Kidney (tissue), 14 donors: ENCODE results near the gene ANKRD30A. TPM values are rescaled to one million over a fixed set of nuclear protein-coding genes. Genes with fewer than 3 reads are reported as not detected.
"Not testable (repeated sequence)": the region's sequence is repeated elsewhere in the genome, so short reads cannot be mapped to it uniquely, and the experiment has no call there.

Experiments
- DNase-seq, 5 donors: peaks; one replicate each; pipeline ENCODE4 v3.0.0-alpha.2; 2013 to 2020
- FAIRE-seq: peaks from 2 replicates; lab custom pipeline; 2012; peaks lifted over from hg19 to GRCh38; lab: Jason Lieb, UNC
- H3K27ac ChIP-seq, 2 donors: one replicate each; pipeline ENCODE4 v1.7.0; 2013; ENCODE audit warnings: low read depth in 2 of 2, low read length in 2 of 2, inconsistent platforms in 1 of 2
- H3K27me3 ChIP-seq: one replicate; pipeline ENCODE4 v1.7.1; 2013; ENCODE audit warnings: low read length, inconsistent platforms; ENCODE audit not compliant: control insufficient read depth, insufficient read depth
- H3K36me3 ChIP-seq, 3 donors: one replicate each; pipeline versions ENCODE4 v1.7.0 to v1.7.1; 2013; ENCODE audit warnings: low read length in 3 of 3, control low read depth in 1 of 3, inconsistent platforms in 1 of 3; ENCODE audit not compliant: insufficient read depth in 3 of 3, control insufficient read depth in 2 of 3
- H3K4me1 ChIP-seq, 3 donors: one replicate each; pipeline versions ENCODE4 v1.7.0 to v1.7.1; 2013; ENCODE audit warnings: low read length in 3 of 3, inconsistent platforms in 1 of 3, low read depth in 1 of 3; ENCODE audit not compliant: control insufficient read depth in 2 of 3, insufficient read depth in 2 of 3
- H3K4me3 ChIP-seq, 3 donors: one replicate each; pipeline versions ENCODE4 v1.7.0 to v1.8.1; 2013; ENCODE audit warnings: low read length in 3 of 3, control low read depth in 1 of 3, inconsistent platforms in 1 of 3
- H3K9ac ChIP-seq, 3 donors: one replicate each; pipeline versions ENCODE4 v1.7.0 to v1.7.1; 2013; ENCODE audit warnings: low read length in 3 of 3, control low read depth in 1 of 3, inconsistent platforms in 1 of 3
- H3K9me3 ChIP-seq, 3 donors: one replicate each; pipeline versions ENCODE4 v1.7.0 to v1.7.1; 2013; ENCODE audit warnings: low read length in 3 of 3, control low read depth in 1 of 3, inconsistent platforms in 1 of 3; ENCODE audit not compliant: control insufficient read depth in 2 of 3, insufficient read depth in 1 of 3
- intact Hi-C: fragments of 100-400 bp; cut with DNase I; formaldehyde crosslinking; loops from one replicate; pipeline ENCODE4 v1.11.1; 2022
- polyA plus RNA-seq: library from polyadenylated mRNA; stranded (reverse); fragments of 350-450 nt; fragmentation: Illumina TruSeq; extraction: RNeasy Lipid Tissue Mini Kit (QIAGEN cat#74804); gene quantifications from one replicate; pipeline ENCODE4 v1.2.3, GENCODE V29; 2014; ENCODE audit warnings: low read depth, low replicate concordance; ENCODE audit not compliant: insufficient read depth
- total RNA-seq: library from RNA; stranded (reverse); fragmentation: NEBNext Ultra II Directional; extraction: Animal tissue kit (Norgen Biotek cat#: 25700); gene quantifications from one replicate; pipeline ENCODE4 v1.2.1, GENCODE V29; 2021
- TF ChIP-seq, protein P1 (sequence below): IDR thresholded peaks from 3 replicates; pipeline ENCODE4 v1.5.1; 2012; ENCODE audit warnings: mild to moderate bottlenecking, moderate library complexity, borderline replicate concordance; ENCODE audit not compliant: insufficient read depth; ENCODE audit errors: extremely low read depth
- donor health status: control.
- donor health status: control.
- donor health status: control.
- donor health status: control.
- donor health status: control.
- donor health status: DM: yes; HTN: yes; CAD: no.
- donor health status: Normal renal cell carcinoma (clear cell type).

Gene ANKRD30A
- total and polyA plus RNA-seq, 2 donors from 2014 or later: not detected

DNA sequence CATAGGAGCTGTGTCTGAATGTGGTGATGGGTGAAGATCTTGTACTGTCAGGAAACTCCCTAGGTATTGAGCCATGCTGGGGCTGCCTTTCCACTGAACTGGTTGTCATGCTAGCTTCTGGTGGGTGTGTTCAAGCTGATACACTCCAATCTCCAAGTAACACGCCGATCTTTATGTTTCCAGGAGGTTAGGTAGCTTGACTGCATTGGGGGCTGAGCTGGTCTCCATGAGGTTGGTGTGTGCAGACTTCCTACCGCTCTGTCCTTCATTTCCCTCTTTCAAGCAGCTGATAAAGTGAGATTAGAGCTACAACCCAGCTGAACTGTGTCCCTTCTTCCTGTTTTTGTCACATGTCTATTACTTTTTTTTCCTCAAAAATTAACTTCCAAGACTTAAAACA is 265.5 kb downstream of the ANKRD30A start:
- FAIRE-seq (no peak), DNase-seq (no peak)
- Histone ChIP-seq H3K27ac (no peak overlapping the region), H3K9me3 (no peaks in the 10 kb centered on the region), H3K27me3 (no peaks in the 10 kb centered on the region), H3K36me3 (no peaks in the 10 kb centered on the region), H3K9ac (no peak overlapping the region), H3K4me1 (no peaks in the 10 kb centered on the region), H3K4me3 (no peak overlapping the region)
- intact Hi-C loops: no loop called here
- TF ChIP-seq, protein P1, sequence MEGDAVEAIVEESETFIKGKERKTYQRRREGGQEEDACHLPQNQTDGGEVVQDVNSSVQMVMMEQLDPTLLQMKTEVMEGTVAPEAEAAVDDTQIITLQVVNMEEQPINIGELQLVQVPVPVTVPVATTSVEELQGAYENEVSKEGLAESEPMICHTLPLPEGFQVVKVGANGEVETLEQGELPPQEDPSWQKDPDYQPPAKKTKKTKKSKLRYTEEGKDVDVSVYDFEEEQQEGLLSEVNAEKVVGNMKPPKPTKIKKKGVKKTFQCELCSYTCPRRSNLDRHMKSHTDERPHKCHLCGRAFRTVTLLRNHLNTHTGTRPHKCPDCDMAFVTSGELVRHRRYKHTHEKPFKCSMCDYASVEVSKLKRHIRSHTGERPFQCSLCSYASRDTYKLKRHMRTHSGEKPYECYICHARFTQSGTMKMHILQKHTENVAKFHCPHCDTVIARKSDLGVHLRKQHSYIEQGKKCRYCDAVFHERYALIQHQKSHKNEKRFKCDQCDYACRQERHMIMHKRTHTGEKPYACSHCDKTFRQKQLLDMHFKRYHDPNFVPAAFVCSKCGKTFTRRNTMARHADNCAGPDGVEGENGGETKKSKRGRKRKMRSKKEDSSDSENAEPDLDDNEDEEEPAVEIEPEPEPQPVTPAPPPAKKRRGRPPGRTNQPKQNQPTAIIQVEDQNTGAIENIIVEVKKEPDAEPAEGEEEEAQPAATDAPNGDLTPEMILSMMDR: no peak

DNA sequence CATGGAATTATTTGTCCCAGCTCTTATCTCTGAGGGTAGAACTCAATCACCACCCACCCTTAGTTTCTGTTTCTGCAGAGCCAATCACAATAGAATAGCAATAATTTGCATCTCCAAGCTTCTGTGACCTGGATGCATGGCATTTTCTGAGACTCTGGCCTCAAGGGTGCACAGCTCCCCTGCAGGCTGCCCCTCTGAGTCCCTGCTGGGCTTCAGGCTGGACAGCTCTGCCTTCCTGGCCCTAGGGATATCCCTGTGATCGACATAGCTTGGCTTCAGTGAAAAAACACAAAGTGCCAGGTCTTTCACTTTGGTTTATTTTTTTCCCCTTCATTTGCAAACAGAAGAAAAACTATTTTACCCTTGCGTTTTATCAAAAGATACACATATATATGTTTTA is 275.4 kb downstream of the ANKRD30A start:
- H3K9me3 ChIP-seq, H3K4me1 ChIP-seq, H3K9ac ChIP-seq, H3K27ac ChIP-seq, DNase-seq, H3K27me3 ChIP-seq, FAIRE-seq, H3K36me3 ChIP-seq, intact Hi-C loops, H3K4me3 ChIP-seq: not testable (repeated sequence)

DNA sequence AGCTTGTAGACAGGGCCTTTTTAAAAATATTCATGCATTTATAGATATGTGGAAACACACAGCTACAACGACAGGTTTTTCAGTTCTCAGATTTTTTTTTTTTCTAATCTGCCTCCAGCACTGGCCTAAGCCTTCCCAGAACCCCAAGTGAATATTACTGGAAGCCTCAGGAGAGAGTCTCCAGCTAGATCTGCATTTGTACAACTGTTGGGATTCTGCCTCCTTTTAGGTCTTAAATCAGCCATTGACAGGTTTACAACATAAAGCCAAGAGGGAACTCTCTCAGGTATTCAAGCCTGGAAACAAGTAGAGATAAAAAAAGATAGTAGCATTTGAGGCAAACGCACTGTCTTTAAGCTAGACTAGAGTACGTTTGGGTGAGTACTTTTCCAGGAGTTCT is 275.8 kb downstream of the ANKRD30A start:
- Histone ChIP-seq H3K9ac (no peak overlapping the region), H3K4me3 (no peak overlapping the region), H3K27me3 (no peaks in the 10 kb centered on the region), H3K27ac (no peak overlapping the region), H3K4me1 (no peaks in the 10 kb centered on the region), H3K9me3 (no peaks in the 10 kb centered on the region), H3K36me3 (no peaks in the 10 kb centered on the region)
- TF ChIP-seq, protein P1: no peak
- intact Hi-C loops: no loop called here
- DNase-seq (no peak), FAIRE-seq (no peak)

DNA sequence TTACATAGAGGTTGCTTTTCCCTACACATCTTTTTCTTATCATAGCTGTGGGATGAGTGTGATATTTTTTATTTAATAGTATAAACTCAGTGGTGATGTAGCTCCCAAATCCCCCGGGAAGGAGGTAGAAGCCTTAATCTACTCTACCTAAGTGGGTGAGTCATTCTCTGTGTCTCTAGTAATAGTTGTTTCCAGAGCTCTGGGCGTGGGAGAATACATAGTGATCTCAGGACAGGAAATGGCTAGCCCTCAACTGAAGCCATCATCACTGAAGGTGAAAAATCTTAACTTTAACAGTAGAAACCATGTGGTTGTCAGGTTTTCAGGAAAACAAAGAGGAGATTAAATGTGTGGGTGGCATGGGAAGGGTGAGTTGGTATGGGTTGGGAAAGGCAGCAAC is 278.4 kb downstream of the ANKRD30A start:
- no peaks in the 10 kb centered on the region for H3K27me3 ChIP-seq
- intact Hi-C loops: no loop called here
- no peak for FAIRE-seq
- TF ChIP-seq, protein P1: no peak
- no peak overlapping the region for H3K9ac ChIP-seq
- H3K36me3 ChIP-seq: no peaks in the 10 kb centered on the region
- H3K4me3 ChIP-seq: no peak overlapping the region
- no peaks in the 10 kb centered on the region for H3K4me1 ChIP-seq
- no peak overlapping the region for H3K27ac ChIP-seq
- no peak for DNase-seq
- H3K9me3 ChIP-seq: no peaks in the 10 kb centered on the region
